HCT116 (cell line): ENCODE data around the gene MPC1. TPM values are rescaled to one million over a fixed set of nuclear protein-coding genes. Genes with fewer than 3 reads are reported as not detected.

Source experiments
- ATAC-seq: fragments of 200-7000 bp; cut with Tn5 transposase; 2 replicates; pipeline ENCODE4 v1.9.1; 2020; ENCODE audit warnings: mild to moderate bottlenecking, moderate library complexity
- BruUV-seq: library from RNA; stranded (reverse); fragments of 400-500 nt; replicated peaks from 2 replicates; lab custom pipeline; 2021; lab: Mats Ljungman, UMichigan
- CTCF ChIA-PET: fragments of 300-600 bp; sonication (Branson Sonifier 250); formaldehyde crosslinking; loops from one replicate; lab custom pipeline; 2021; ENCODE audit warnings: antibody characterized with exemption; lab: Charles Lee
- POLR2A ChIA-PET: fragments of 300-600, 350-600 bp; sonication (Branson Sonifier 250); formaldehyde crosslinking; loops from one replicate; lab custom pipeline; 2021; ENCODE audit warnings: antibody characterized with exemption; lab: Charles Lee
- RAD21 ChIA-PET, 2 experiments: fragments of 300-600 bp; sonication (Branson Sonifier 250); formaldehyde crosslinking; loops; one replicate each; lab custom pipeline; 2023; ENCODE audit warnings: low total read pairs in 2 of 2; ENCODE audit not compliant: uncharacterized antibody in 2 of 2, unreplicated experiment in 2 of 2, low non-redundant PET in 1 of 2; lab: Charles Lee
- DNase-seq: peaks from one replicate; pipeline ENCODE4 v3.0.0-alpha.2; 2010; ENCODE audit warnings: low read depth, low spot score
- H2AFZ ChIP-seq: fragments of 200-600 bp; shearing (Covaris generic), sonication (generic); 2 replicates; pipeline ENCODE4 v1.6.1; 2017; ENCODE audit warnings: low read depth, mixed run types, mixed read lengths, antibody characterized with exemption, low read length; ENCODE audit not compliant: poor library complexity, severe bottlenecking
- H3K27ac ChIP-seq: 2 replicates; pipeline ENCODE4 v1.5.1; 2012; ENCODE audit warnings: low read depth, low read length
- H3K27me3 ChIP-seq: fragments of 200-600 bp; sonication (generic); 2 replicates; pipeline ENCODE4 v1.6.1; 2016; ENCODE audit warnings: mixed run types, low read length, mixed read lengths; ENCODE audit not compliant: insufficient read depth
- H3K36me3 ChIP-seq, 2 experiments: fragments of 200-500 bp in 1 of 2; fragments of 200-600 bp in 1 of 2; sonication (Bioruptor generic) in 1 of 2; sonication (generic) in 1 of 2; 2 replicates each; pipeline versions ENCODE4 v1.5.1 to v1.6.1; 2014 to 2016; ENCODE audit warnings: low read length in 2 of 2, inconsistent platforms in 1 of 2, mixed read lengths in 1 of 2, mixed run types in 1 of 2; ENCODE audit not compliant: insufficient read depth in 2 of 2, control insufficient read depth in 1 of 2
- H3K4me1 ChIP-seq, 2 experiments: fragments of 200-600 bp in 1 of 2; sonication (generic) in 1 of 2; 2 replicates each; pipeline versions ENCODE4 v1.5.1 to v1.6.1; 2012 to 2017; ENCODE audit warnings: low read length in 2 of 2, inconsistent platforms in 1 of 2, mild to moderate bottlenecking in 1 of 2, mixed read lengths in 1 of 2, mixed run types in 1 of 2, moderate library complexity in 1 of 2; ENCODE audit not compliant: insufficient read depth in 2 of 2, control insufficient read depth in 1 of 2
- H3K4me2 ChIP-seq: fragments of 200-600 bp; sonication (generic); 2 replicates; pipeline ENCODE4 v1.6.1; 2017; ENCODE audit warnings: mixed run types, low read length, mixed read lengths
- H3K4me3 ChIP-seq, 2 experiments: fragments of 200-600 bp in 1 of 2; sonication (generic) in 1 of 2; replicated peaks in 1 of 2; 2 replicates each; pipeline ENCODE4 v1.5.1; 2011 to 2016; ENCODE audit warnings: low read length in 2 of 2, control low read depth in 1 of 2, low read depth in 1 of 2, mild to moderate bottlenecking in 1 of 2, mixed read lengths in 1 of 2, mixed run types in 1 of 2
- H3K79me2 ChIP-seq: fragments of 200-600 bp; sonication (generic); 2 replicates; pipeline ENCODE4 v1.6.1; 2017; ENCODE audit warnings: mild to moderate bottlenecking, mixed run types, low read length, moderate library complexity, mixed read lengths; ENCODE audit not compliant: insufficient read depth
- H3K9ac ChIP-seq: fragments of 200-600 bp; sonication (generic); 2 replicates; pipeline ENCODE4 v1.6.1; 2016; ENCODE audit warnings: low read length, mixed read lengths
- H3K9me2 ChIP-seq: fragments of 200-600 bp; sonication (generic), shearing (Covaris generic); 2 replicates; pipeline ENCODE4 v1.6.1; 2017; ENCODE audit warnings: mixed run types, mild to moderate bottlenecking, moderate library complexity; ENCODE audit not compliant: insufficient read depth
- H3K9me3 ChIP-seq, 2 experiments: fragments of 200-500 bp in 1 of 2; fragments of 200-600 bp in 1 of 2; sonication (Bioruptor generic) in 1 of 2; sonication (generic) in 1 of 2; 2 replicates each; pipeline ENCODE4 v1.6.1; 2014 to 2017; ENCODE audit warnings: low read length in 2 of 2, mixed read lengths in 2 of 2, inconsistent platforms in 1 of 2, low read depth in 1 of 2, mild to moderate bottlenecking in 1 of 2, mixed run types in 1 of 2, moderate library complexity in 1 of 2; ENCODE audit not compliant: control insufficient read depth in 1 of 2, insufficient read depth in 1 of 2
- H4K20me1 ChIP-seq: fragments of 200-600 bp; sonication (generic), shearing (Covaris generic); 2 replicates; pipeline ENCODE4 v1.6.1; 2017; ENCODE audit warnings: mixed run types, mild to moderate bottlenecking, moderate library complexity; ENCODE audit not compliant: insufficient read depth
- EZH2 ChIP-seq: fragments of 200-600 bp; sonication (generic); IDR thresholded peaks from 2 replicates; pipeline ENCODE4 v1.6.1; 2017; ENCODE audit warnings: antibody characterized with exemption, mixed run types
- YY1 ChIP-seq: IDR thresholded peaks from 2 replicates; pipeline ENCODE4 v1.6.1; 2011; ENCODE audit warnings: low read length, low read depth, moderate library complexity, mild to moderate bottlenecking; ENCODE audit not compliant: insufficient replicate concordance; ENCODE audit errors: extremely low read depth
- ZNF274 ChIP-seq: fragments of 200-500 bp; sonication (Bioruptor generic); IDR thresholded peaks from 2 replicates; pipeline ENCODE4 v1.6.1; 2014; ENCODE audit warnings: mild to moderate bottlenecking, low read depth, low read length, inconsistent platforms
- intact Hi-C: fragments of 100-400 bp; cut with micrococcal nuclease; formaldehyde crosslinking; loops from 2 replicates; pipeline ENCODE4 v1.10.0; 2022
- total RNA-seq: library from RNA; stranded (reverse); gene quantifications from one replicate; pipeline ENCODE4 v1.2.1, GENCODE V29; 2021; ENCODE audit not compliant: unreplicated experiment
- TF ChIP-seq, protein P1 (sequence below): IDR thresholded peaks from 2 replicates; pipeline ENCODE4 v1.6.1; 2012
- TF ChIP-seq, protein P2 (sequence below): IDR thresholded peaks from 2 replicates; pipeline ENCODE4 v1.6.1; 2011; ENCODE audit warnings: mild to moderate bottlenecking, low read length, moderate library complexity; ENCODE audit not compliant: insufficient replicate concordance; ENCODE audit errors: extremely low read depth

The MPC1 gene
- total RNA-seq, 1 experiment from 2014 or later: 15.9 TPM

DNA sequence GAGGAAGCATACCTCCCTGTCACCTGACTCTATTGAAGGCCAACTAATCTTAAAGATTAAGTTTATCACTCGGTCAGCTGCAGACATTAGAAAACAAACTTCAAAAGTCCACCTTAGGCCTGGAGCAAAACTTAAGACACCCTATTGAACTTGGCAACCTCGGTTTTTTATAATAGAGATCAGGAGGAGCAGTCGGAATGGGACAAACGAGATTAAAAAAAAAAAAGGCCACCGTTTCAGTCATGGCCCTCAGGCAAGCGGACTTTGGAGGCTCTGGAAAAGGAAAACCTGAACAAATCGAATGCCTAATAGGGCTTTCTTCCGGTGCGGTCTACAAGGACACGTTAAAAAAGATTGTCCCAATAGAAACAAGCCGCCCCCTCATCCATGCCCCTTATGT, 67.3 kb downstream of the MPC1 start:
- CTCF ChIA-PET: no interaction called here
- DNase-seq: no peak
- POLR2A ChIA-PET: no interaction called here
- RAD21 ChIA-PET: no interaction called here
- Histone ChIP-seq H3K4me2 (no peak overlapping the region), H3K27me3 (no peaks in the 10 kb centered on the region), H3K79me2 (no peaks in the 10 kb centered on the region), H2AFZ (no peak overlapping the region), H3K9me3 (no peaks in the 10 kb centered on the region), H4K20me1 (no peaks in the 10 kb centered on the region), H3K4me3 (no peak overlapping the region), H3K4me1 (peaks cover 0 to 26% of the 10 kb centered on the region in 2 experiments; a peak in 2 of 4 replicates), H3K36me3 (no peaks in the 10 kb centered on the region), H3K9me2 (no peaks in the 10 kb centered on the region), H3K9ac (no peak overlapping the region), H3K27ac (no peak overlapping the region)
- no peak for TF ChIP-seq EZH2
- TF ChIP-seq, protein P1, sequence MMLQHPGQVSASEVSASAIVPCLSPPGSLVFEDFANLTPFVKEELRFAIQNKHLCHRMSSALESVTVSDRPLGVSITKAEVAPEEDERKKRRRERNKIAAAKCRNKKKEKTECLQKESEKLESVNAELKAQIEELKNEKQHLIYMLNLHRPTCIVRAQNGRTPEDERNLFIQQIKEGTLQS: no peak
- no peak for TF ChIP-seq ZNF274
- no peak for TF ChIP-seq YY1
- TF ChIP-seq, protein P2, sequence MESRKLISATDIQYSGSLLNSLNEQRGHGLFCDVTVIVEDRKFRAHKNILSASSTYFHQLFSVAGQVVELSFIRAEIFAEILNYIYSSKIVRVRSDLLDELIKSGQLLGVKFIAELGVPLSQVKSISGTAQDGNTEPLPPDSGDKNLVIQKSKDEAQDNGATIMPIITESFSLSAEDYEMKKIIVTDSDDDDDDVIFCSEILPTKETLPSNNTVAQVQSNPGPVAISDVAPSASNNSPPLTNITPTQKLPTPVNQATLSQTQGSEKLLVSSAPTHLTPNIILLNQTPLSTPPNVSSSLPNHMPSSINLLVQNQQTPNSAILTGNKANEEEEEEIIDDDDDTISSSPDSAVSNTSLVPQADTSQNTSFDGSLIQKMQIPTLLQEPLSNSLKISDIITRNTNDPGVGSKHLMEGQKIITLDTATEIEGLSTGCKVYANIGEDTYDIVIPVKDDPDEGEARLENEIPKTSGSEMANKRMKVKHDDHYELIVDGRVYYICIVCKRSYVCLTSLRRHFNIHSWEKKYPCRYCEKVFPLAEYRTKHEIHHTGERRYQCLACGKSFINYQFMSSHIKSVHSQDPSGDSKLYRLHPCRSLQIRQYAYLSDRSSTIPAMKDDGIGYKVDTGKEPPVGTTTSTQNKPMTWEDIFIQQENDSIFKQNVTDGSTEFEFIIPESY: no peak
- BruUV-seq: no TSS peak
- no peak for ATAC-seq
- intact Hi-C loops: no loop called here

Other genes with a start within 250 kb of the MPC1 start
- gene TBXT, start 215.1 kb downstream of the MPC1 start, total RNA-seq: not detected
- gene PRR18, start 74.5 kb downstream of the MPC1 start, total RNA-seq: not detected
- gene SFT2D1, start 40.4 kb downstream of the MPC1 start, total RNA-seq: 65.6 TPM
- gene RAMACL, start 203.7 kb upstream of the MPC1 start, total RNA-seq: 0.15 TPM
- 8.5 TPM for gene RPS6KA2, start 244.3 kb upstream of the MPC1 start, total RNA-seq